NCI-H2196 treated with DMSO at 0.1 percent for 48 hours (cell line): ENCODE measurements around the gene PTCSC3.

Experiments
- DNase-seq: peaks from one replicate; lab custom pipeline; 2025; ENCODE audit not compliant: unreplicated experiment; lab: John Stamatoyannopoulos, UW

The PTCSC3 gene

GRCh38 chr14:36086629-36087395 is 89.7 kb downstream of the PTCSC3 start:
- DNase-seq: no peak

GRCh38 chr14:36085861-36086260 is 90.7 kb downstream of the PTCSC3 start:
- DNase-seq: no peak
